ENCODE results near the gene OLIG2. TPM values are rescaled to one million over a fixed set of nuclear protein-coding genes. Genes with fewer than 3 reads are reported as not detected.

Gene OLIG2
- total RNA-seq, 1 experiment from 2014 or later, result 0.79 TPM

DNA sequence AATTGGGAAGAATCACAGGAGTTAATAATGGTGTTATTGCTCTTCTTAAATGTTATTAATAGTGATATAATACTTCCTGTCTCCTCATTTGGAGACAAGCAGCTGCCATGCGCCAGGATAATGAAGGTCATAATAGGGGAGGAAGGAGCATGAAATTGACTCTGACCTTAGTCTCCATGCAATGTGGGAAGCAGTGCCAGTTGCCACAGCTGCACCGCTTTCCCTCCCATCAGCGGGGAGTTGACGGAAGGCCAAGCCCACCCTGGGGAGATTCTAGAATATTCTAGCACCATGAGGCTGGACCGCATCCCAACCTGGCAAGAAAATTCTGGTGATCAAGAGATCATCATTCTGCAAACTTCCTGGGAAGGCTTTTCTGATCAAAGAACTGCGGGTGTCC lies 33.2 kb downstream of the OLIG2 start:
- Mint-ChIP-seq H3K27ac (no peak overlapping the region), H3K4me1 (0 out of 2 replicates have a peak, but pooled peaks cover 1% of the 10 kb centered on the region), H3K27me3 (ENCODE audit: low read depth) (peaks cover 41% of the 10 kb centered on the region), H3K9me3 (no peaks in the 10 kb centered on the region), H3K4me3 (no peak overlapping the region), H3K36me3 (no peaks in the 10 kb centered on the region)
- POLR2A ChIA-PET, result no interaction called here
- CTCF ChIA-PET, result no interaction called here
- TF ChIP-seq JUN (CRISPR knock-in tag; IDR thresholded peaks at IDR 0.05), result no peak
- no peak for TF ChIP-seq PRRX2 (CRISPR knock-in tag; IDR thresholded peaks at IDR 0.05)
- ATAC-seq (no peak), DNase-seq (ENCODE audit: low spot score) (no peak)

DNA sequence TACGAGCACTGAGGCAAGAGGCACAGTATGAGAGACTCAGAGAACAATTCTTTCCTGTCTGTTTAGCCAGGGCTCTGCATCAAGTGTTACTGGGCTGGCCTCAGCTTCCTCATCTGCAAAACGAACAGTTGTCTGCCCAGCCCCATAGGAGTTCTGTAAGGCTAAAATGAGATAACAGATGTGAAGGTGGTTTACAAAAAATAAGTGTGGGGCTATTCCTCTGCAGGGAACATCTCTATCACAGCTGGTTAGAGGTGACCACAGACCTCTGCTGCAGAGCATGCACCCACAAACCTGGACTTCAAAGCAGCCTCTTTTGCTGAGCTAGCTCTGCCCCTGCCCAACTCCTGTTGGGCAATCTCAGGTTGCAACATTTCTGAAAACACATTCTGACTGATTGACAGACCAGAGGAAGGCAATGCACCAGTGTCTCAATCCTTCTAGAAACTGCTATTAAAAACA lies 33.7 kb downstream of the OLIG2 start:
- H3K4me1 Mint-ChIP-seq, result peaks cover 6% of the 10 kb centered on the region
- H3K27ac Mint-ChIP-seq, result no peak overlapping the region
- ChIA-PET CTCF (no interaction called here), POLR2A (no interaction called here)
- no peak overlapping the region for H3K4me3 Mint-ChIP-seq
- DNase-seq (ENCODE audit: low spot score) (no peak), ATAC-seq (no peak)
- H3K27me3 Mint-ChIP-seq (ENCODE audit: low read depth), result peaks cover 46% of the 10 kb centered on the region
- H3K36me3 Mint-ChIP-seq, result no peaks in the 10 kb centered on the region
- TF ChIP-seq, protein P1, sequence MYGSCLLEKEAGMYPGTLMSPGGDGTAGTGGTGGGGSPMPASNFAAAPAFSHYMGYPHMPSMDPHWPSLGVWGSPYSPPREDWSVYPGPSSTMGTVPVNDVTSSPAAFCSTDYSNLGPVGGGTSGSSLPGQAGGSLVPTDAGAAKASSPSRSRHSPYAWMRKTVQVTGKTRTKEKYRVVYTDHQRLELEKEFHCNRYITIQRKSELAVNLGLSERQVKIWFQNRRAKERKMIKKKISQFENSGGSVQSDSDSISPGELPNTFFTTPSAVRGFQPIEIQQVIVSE (CRISPR knock-in tag; IDR thresholded peaks at IDR 0.05; ENCODE audit: borderline replicate concordance), result no peak
- no peaks in the 10 kb centered on the region for H3K9me3 Mint-ChIP-seq

DNA sequence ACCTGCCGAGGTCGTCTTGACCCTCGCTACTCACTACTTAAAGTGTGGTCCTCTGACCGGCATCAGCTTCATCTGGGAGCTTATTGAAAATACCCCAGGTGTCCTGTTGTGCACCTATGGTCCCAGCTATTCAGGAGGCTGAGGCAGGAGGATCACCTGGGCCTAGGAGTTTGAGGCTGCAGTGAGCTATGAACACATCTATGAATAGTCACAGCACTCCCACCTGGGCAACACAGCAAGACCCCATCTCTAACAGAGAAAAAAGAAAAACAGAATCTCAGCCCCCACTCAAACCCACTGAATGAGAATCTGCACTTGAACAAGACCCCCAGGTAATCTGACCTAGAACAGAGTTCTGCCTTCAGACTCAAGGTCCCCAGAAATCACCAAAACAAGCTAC lies 35.5 kb downstream of the OLIG2 start:
- H3K9me3 Mint-ChIP-seq, result no peaks in the 10 kb centered on the region
- peaks cover 17% of the 10 kb centered on the region for H3K4me1 Mint-ChIP-seq
- DNase-seq (ENCODE audit: low spot score) (no peak), ATAC-seq (no peak)
- TF ChIP-seq, protein P2, sequence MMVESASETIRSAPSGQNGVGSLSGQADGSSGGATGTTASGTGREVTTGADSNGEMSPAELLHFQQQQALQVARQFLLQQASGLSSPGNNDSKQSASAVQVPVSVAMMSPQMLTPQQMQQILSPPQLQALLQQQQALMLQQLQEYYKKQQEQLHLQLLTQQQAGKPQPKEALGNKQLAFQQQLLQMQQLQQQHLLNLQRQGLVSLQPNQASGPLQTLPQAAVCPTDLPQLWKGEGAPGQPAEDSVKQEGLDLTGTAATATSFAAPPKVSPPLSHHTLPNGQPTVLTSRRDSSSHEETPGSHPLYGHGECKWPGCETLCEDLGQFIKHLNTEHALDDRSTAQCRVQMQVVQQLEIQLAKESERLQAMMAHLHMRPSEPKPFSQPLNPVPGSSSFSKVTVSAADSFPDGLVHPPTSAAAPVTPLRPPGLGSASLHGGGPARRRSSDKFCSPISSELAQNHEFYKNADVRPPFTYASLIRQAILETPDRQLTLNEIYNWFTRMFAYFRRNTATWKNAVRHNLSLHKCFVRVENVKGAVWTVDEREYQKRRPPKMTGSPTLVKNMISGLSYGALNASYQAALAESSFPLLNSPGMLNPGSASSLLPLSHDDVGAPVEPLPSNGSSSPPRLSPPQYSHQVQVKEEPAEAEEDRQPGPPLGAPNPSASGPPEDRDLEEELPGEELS (CRISPR knock-in tag; IDR thresholded peaks at IDR 0.05), result no peak
- peak; percentile 56; the same call in 1 of the 2 replicates for TF ChIP-seq ZNF121 (CRISPR knock-in tag; IDR thresholded peaks at IDR 0.05)
- H3K36me3 Mint-ChIP-seq, result no peaks in the 10 kb centered on the region
- ChIA-PET POLR2A (no interaction called here), CTCF (no interaction called here)
- H3K4me3 Mint-ChIP-seq, result no peak overlapping the region
- H3K27ac Mint-ChIP-seq, result no peak overlapping the region
- peaks cover 59% of the 10 kb centered on the region for H3K27me3 Mint-ChIP-seq (ENCODE audit: low read depth)

DNA sequence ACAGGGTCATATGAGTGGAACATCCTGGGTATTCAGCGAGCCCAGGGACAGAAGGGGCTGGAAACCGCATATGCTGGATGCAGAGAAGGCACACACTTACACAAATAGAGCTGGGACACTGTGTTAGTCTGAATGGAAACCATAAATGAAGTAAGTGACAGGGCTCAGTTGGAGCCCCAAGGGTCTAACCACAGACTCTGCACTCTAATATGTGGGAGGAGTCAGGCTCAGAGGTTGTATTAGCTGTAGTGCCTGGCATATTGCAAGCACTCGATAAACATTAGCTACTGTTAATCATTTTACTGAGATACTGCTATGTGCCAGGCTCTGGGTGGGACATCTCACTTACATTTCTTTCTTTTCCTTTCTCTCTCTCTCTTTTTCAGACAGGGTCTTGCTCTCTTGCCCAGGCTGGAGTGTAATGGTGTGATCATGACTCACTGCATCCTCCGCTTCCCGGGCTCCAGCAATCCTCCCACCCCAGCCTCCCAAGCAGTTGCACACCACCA lies 37.7 kb downstream of the OLIG2 start:
- H3K9me3 Mint-ChIP-seq, result no peaks in the 10 kb centered on the region
- H3K4me1 Mint-ChIP-seq, result peaks cover 23% of the 10 kb centered on the region
- DNase-seq (ENCODE audit: low spot score) (no peak), ATAC-seq (no peak)
- H3K4me3 Mint-ChIP-seq, result no peak overlapping the region
- ChIA-PET POLR2A (interaction anchor here (1.3 kb wide), 1 partner anchor 38 kb away, joined by 3 read pairs; the partner anchor contains the start of gene OLIG2), CTCF (interaction anchor here (1.0 to 4.0 kb wide), 6 partner anchors 13 to 123 kb away, joined by 3 to 25 read pairs (median 4); no protein-coding TSS in a partner anchor)
- H3K27me3 Mint-ChIP-seq (ENCODE audit: low read depth), result peaks cover 76% of the 10 kb centered on the region
- no peaks in the 10 kb centered on the region for H3K36me3 Mint-ChIP-seq
- H3K27ac Mint-ChIP-seq, result no peak overlapping the region
- TF ChIP-seq, protein P2 (CRISPR knock-in tag; IDR thresholded peaks at IDR 0.05), result no peak
- no peak for TF ChIP-seq NR2C2 (CRISPR knock-in tag; IDR thresholded peaks at IDR 0.05)
- TF ChIP-seq GRHL2 (CRISPR knock-in tag; IDR thresholded peaks at IDR 0.05; ENCODE audit: insufficient replicate concordance, severe bottlenecking), result no peak
- TF ChIP-seq KAT7 (CRISPR knock-in tag; IDR thresholded peaks at IDR 0.05; ENCODE audit: borderline replicate concordance), result no peak
- TF ChIP-seq GABPB1 (CRISPR knock-in tag; IDR thresholded peaks at IDR 0.05), result no peak
- TF ChIP-seq, protein P3, sequence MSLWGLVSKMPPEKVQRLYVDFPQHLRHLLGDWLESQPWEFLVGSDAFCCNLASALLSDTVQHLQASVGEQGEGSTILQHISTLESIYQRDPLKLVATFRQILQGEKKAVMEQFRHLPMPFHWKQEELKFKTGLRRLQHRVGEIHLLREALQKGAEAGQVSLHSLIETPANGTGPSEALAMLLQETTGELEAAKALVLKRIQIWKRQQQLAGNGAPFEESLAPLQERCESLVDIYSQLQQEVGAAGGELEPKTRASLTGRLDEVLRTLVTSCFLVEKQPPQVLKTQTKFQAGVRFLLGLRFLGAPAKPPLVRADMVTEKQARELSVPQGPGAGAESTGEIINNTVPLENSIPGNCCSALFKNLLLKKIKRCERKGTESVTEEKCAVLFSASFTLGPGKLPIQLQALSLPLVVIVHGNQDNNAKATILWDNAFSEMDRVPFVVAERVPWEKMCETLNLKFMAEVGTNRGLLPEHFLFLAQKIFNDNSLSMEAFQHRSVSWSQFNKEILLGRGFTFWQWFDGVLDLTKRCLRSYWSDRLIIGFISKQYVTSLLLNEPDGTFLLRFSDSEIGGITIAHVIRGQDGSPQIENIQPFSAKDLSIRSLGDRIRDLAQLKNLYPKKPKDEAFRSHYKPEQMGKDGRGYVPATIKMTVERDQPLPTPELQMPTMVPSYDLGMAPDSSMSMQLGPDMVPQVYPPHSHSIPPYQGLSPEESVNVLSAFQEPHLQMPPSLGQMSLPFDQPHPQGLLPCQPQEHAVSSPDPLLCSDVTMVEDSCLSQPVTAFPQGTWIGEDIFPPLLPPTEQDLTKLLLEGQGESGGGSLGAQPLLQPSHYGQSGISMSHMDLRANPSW (CRISPR knock-in tag; conservative IDR thresholded peaks at IDR 0.05; ENCODE audit: low read depth), result no peak
- TF ChIP-seq, protein P4, sequence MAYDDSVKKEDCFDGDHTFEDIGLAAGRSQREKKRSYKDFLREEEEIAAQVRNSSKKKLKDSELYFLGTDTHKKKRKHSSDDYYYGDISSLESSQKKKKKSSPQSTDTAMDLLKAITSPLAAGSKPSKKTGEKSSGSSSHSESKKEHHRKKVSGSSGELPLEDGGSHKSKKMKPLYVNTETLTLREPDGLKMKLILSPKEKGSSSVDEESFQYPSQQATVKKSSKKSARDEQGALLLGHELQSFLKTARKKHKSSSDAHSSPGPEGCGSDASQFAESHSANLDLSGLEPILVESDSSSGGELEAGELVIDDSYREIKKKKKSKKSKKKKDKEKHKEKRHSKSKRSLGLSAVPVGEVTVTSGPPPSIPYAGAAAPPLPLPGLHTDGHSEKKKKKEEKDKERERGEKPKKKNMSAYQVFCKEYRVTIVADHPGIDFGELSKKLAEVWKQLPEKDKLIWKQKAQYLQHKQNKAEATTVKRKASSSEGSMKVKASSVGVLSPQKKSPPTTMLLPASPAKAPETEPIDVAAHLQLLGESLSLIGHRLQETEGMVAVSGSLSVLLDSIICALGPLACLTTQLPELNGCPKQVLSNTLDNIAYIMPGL (CRISPR knock-in tag; IDR thresholded peaks at IDR 0.05), result no peak
- TF ChIP-seq ZNF396 (CRISPR knock-in tag; IDR thresholded peaks at IDR 0.05; ENCODE audit: borderline replicate concordance), result no peak
- TF ChIP-seq ZNF232 (CRISPR knock-in tag; IDR thresholded peaks at IDR 0.05), result no peak
- TF ChIP-seq JAZF1 (CRISPR knock-in tag; IDR thresholded peaks at IDR 0.05), result no peak
- TF ChIP-seq, protein P5, sequence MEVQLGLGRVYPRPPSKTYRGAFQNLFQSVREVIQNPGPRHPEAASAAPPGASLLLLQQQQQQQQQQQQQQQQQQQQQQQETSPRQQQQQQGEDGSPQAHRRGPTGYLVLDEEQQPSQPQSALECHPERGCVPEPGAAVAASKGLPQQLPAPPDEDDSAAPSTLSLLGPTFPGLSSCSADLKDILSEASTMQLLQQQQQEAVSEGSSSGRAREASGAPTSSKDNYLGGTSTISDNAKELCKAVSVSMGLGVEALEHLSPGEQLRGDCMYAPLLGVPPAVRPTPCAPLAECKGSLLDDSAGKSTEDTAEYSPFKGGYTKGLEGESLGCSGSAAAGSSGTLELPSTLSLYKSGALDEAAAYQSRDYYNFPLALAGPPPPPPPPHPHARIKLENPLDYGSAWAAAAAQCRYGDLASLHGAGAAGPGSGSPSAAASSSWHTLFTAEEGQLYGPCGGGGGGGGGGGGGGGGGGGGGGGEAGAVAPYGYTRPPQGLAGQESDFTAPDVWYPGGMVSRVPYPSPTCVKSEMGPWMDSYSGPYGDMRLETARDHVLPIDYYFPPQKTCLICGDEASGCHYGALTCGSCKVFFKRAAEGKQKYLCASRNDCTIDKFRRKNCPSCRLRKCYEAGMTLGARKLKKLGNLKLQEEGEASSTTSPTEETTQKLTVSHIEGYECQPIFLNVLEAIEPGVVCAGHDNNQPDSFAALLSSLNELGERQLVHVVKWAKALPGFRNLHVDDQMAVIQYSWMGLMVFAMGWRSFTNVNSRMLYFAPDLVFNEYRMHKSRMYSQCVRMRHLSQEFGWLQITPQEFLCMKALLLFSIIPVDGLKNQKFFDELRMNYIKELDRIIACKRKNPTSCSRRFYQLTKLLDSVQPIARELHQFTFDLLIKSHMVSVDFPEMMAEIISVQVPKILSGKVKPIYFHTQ (CRISPR knock-in tag; IDR thresholded peaks at IDR 0.05), result no peak
- TF ChIP-seq RELA (CRISPR knock-in tag; IDR thresholded peaks at IDR 0.05; ENCODE audit: borderline replicate concordance), result no peak
